ENCODE results near the gene CHORDC1. TPM values are rescaled to one million over a fixed set of nuclear protein-coding genes. Genes with fewer than 3 reads are reported as not detected.
"Not testable (repeated sequence)": the region's sequence is repeated elsewhere in the genome, so short reads cannot be mapped to it uniquely, and the experiment has no call there.

Gene CHORDC1
- total and polyA plus RNA-seq, 4 donors: 17.3 to 54.2 (median 31.8) TPM

DNA sequence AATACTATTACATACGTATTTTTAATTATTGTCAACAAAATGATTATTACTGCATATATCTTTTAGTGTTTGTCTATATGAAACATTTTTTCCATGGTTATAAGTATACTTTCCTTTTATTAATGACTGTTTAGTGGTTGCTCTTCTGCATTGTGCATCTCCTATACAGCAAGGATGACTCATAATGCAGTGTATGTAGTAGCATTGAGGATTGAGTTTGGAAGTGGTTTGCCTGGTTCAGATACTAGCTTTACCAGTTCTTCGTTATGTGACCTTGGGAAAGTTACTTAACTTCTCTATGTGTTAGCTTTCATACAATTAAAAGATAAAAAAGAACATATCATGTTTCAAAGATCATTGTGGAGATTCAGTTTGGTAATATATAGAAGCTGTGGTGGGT, 44.1 kb downstream of the CHORDC1 start:
- no peaks in the 10 kb centered on the region for H3K4me1 ChIP-seq (ENCODE audit: control insufficient read depth in 1 of 2, insufficient read depth in 2 of 2, low read length in 2 of 2)
- intact Hi-C loops (cut with DNase I): no loop called here
- ATAC-seq (ENCODE audit: low FRiP score) (no peak), DNase-seq (no peak)
- no peak overlapping the region for H3K27ac ChIP-seq (ENCODE audit: low read depth in 1 of 2, low read length in 2 of 2)
- WGBS, 2 donors: 93 to 95% methylated on average over 2 of the region's 2 CpGs
- no peaks in the 10 kb centered on the region for H3K9me3 ChIP-seq (ENCODE audit: control insufficient read depth, low read length)
- no peaks in the 10 kb centered on the region for H3K36me3 ChIP-seq (ENCODE audit: control insufficient read depth in 1 of 2, insufficient read depth in 2 of 2, low read length in 1 of 2)
- H3K27me3 ChIP-seq (ENCODE audit: control insufficient read depth in 1 of 2, insufficient read depth in 2 of 2, low read length in 1 of 2): no peaks in the 10 kb centered on the region
- H3K4me3 ChIP-seq (ENCODE audit: low read length in 2 of 2): no peak overlapping the region

DNA sequence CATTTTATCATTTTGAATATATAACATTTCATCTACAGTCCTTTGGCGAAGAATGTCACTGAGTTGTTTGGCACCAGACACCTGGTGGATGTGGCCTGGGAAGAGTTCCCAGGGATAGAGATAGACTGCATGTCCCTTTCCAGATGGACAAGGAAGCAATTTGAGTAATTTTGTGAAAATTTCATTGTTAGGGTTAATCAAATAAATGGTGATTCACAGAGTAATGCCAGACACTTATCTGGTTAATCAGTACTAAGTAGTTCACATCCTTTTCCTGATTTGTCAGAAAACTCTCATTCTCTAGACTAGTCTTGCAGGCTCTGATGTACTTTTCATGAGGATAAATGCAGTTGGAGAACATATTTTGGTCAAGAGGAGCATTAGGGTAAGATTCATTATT, 46.8 kb downstream of the CHORDC1 start:
- H3K27me3 ChIP-seq (ENCODE audit: control insufficient read depth in 1 of 2, insufficient read depth in 2 of 2, low read length in 1 of 2): no peaks in the 10 kb centered on the region
- intact Hi-C loops (cut with DNase I): no loop called here
- no peak overlapping the region for H3K4me3 ChIP-seq (ENCODE audit: low read length in 2 of 2)
- WGBS, 2 donors: 84 to 87% methylated on average over 1 of the region's 1 CpG
- no peak for ATAC-seq (ENCODE audit: low FRiP score)
- no peak for DNase-seq
- H3K27ac ChIP-seq (ENCODE audit: low read depth in 1 of 2, low read length in 2 of 2): no peak overlapping the region
- H3K4me1 ChIP-seq (ENCODE audit: control insufficient read depth in 1 of 2, insufficient read depth in 2 of 2, low read length in 2 of 2): no peaks in the 10 kb centered on the region
- no peaks in the 10 kb centered on the region for H3K36me3 ChIP-seq (ENCODE audit: control insufficient read depth in 1 of 2, insufficient read depth in 2 of 2, low read length in 1 of 2)
- no peaks in the 10 kb centered on the region for H3K9me3 ChIP-seq (ENCODE audit: control insufficient read depth, low read length)

DNA sequence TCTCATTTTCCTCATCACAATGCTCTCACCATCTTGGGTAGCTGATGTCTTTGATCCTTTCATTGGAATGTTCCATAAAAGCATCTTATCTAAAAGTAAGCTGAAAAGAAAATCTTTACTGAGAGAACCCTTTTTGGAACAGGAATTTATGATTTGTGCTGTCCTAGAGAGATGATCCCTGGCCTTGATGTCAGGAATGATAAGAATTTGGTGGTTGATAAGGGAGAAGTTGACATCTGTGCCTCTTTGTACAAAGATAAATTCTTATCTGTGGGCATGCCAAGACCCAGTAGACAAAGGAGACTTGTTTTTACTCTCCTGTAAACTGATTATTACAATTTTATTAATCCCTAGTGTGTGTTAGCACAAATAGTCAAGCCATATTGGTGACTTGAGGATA, 51.5 kb downstream of the CHORDC1 start:
- no peak overlapping the region for H3K4me3 ChIP-seq (ENCODE audit: low read length in 2 of 2)
- H3K9me3 ChIP-seq (ENCODE audit: control insufficient read depth, low read length): no peaks in the 10 kb centered on the region
- ATAC-seq (ENCODE audit: low FRiP score) (no peak), DNase-seq (no peak)
- no peaks in the 10 kb centered on the region for H3K36me3 ChIP-seq (ENCODE audit: control insufficient read depth in 1 of 2, insufficient read depth in 2 of 2, low read length in 1 of 2)
- H3K4me1 ChIP-seq (ENCODE audit: control insufficient read depth in 1 of 2, insufficient read depth in 2 of 2, low read length in 2 of 2): no peaks in the 10 kb centered on the region
- H3K27me3 ChIP-seq (ENCODE audit: control insufficient read depth in 1 of 2, insufficient read depth in 2 of 2, low read length in 1 of 2): no peaks in the 10 kb centered on the region
- intact Hi-C loops (cut with DNase I): no loop called here
- H3K27ac ChIP-seq (ENCODE audit: low read depth in 1 of 2, low read length in 2 of 2): no peak overlapping the region

DNA sequence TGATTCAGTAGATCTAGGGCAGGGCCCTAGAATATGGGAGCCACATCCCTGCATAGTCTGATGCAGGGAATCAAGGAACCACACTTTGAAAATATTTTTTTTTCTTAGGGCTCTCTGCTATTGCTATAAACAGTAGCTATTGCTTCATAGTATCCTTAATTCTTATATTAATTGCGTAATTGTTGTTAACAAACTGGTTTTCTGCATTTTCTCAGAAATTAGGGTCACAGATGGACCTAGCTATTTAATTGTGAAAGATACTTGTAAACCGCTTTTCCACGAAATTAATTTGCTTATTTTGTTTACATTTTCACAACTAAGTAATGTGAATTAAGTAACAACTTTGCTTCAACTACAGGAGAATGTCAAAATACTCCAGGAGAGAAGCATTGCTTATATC, 54.3 kb downstream of the CHORDC1 start:
- H3K27me3 ChIP-seq (ENCODE audit: control insufficient read depth in 1 of 2, insufficient read depth in 2 of 2, low read length in 1 of 2): no peaks in the 10 kb centered on the region
- no peak for ATAC-seq (ENCODE audit: low FRiP score)
- no peaks in the 10 kb centered on the region for H3K9me3 ChIP-seq (ENCODE audit: control insufficient read depth, low read length)
- no peak overlapping the region for H3K27ac ChIP-seq (ENCODE audit: low read depth in 1 of 2, low read length in 2 of 2)
- WGBS, 2 donors: 92 to 93% methylated on average over 3 of the region's 3 CpGs
- no peaks in the 10 kb centered on the region for H3K4me1 ChIP-seq (ENCODE audit: control insufficient read depth in 1 of 2, insufficient read depth in 2 of 2, low read length in 2 of 2)
- no peaks in the 10 kb centered on the region for H3K36me3 ChIP-seq (ENCODE audit: control insufficient read depth in 1 of 2, insufficient read depth in 2 of 2, low read length in 1 of 2)
- no peak overlapping the region for H3K4me3 ChIP-seq (ENCODE audit: low read length in 2 of 2)
- intact Hi-C loops (cut with DNase I): no loop called here
- no peak for DNase-seq

DNA sequence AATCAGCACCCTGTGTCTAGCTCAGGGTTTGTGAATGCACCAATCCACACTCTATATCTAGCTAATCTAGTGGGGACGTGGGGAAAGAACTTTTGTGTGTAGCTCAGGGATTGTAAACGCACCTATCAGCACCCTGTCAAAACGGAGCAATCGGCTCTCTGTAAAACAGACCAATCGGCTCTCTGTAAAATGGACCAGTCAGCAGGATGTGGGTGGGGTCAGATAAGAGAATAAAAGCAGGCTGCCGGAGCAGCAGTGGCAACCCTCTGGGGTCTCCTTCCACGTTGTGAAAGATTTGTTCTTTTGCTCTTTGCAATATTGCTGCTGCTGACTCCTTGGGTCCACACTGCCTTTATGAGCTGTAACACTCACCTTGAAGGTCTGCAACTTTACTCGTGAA, 55.1 kb downstream of the CHORDC1 start:
- H3K27ac ChIP-seq (ENCODE audit: low read depth in 1 of 2, low read length in 2 of 2); H3K4me3 ChIP-seq (ENCODE audit: low read length in 2 of 2); H3K27me3 ChIP-seq (ENCODE audit: control insufficient read depth in 1 of 2, insufficient read depth in 2 of 2, low read length in 1 of 2); H3K36me3 ChIP-seq (ENCODE audit: control insufficient read depth in 1 of 2, insufficient read depth in 2 of 2, low read length in 1 of 2); DNase-seq; H3K9me3 ChIP-seq (ENCODE audit: control insufficient read depth, low read length); ATAC-seq (ENCODE audit: low FRiP score); intact Hi-C loops (cut with DNase I); H3K4me1 ChIP-seq (ENCODE audit: control insufficient read depth in 1 of 2, insufficient read depth in 2 of 2, low read length in 2 of 2): not testable (repeated sequence)
- 75% methylated on average over 8 of the region's 8 CpGs for WGBS, 2 donors

DNA sequence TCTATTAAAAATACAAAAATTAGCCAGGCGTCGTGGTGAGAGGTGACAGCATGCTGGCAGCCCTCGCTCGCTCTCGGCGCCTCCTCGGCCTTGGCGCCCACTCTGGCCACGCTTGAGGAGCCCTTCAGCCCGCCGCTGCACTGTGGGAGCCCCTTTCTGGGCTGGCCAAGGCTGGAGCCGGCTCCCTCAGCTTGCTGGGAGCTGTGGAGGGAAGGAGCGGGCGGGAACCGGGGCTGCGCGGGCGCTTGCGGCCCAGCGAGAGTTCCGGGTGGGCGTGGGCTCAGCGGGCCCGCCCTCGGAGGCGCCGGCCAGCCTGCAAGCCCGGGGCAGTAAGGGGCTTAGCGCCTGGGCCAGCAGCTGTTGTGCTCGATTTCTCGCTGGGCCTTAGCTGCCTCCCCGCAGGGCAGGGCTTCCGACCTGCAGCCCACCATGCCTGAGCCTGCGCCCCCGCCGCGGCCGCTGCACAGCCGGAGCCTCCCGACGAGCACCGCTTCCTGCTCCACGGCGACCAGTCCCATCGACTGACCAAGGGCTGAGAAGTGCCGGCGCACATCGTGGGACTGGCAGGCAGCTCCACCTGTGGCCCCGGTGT, 55.8 kb downstream of the CHORDC1 start:
- intact Hi-C loops (cut with DNase I): not testable (repeated sequence)

More for the DNA sequence above, 55.8 kb downstream of the CHORDC1 start:
- ATAC-seq (ENCODE audit: low FRiP score); H3K4me1 ChIP-seq (ENCODE audit: control insufficient read depth in 1 of 2, insufficient read depth in 2 of 2, low read length in 2 of 2); DNase-seq; H3K27me3 ChIP-seq (ENCODE audit: control insufficient read depth in 1 of 2, insufficient read depth in 2 of 2, low read length in 1 of 2); H3K4me3 ChIP-seq (ENCODE audit: low read length in 2 of 2); H3K27ac ChIP-seq (ENCODE audit: low read depth in 1 of 2, low read length in 2 of 2); H3K36me3 ChIP-seq (ENCODE audit: control insufficient read depth in 1 of 2, insufficient read depth in 2 of 2, low read length in 1 of 2); H3K9me3 ChIP-seq (ENCODE audit: control insufficient read depth, low read length): not testable (repeated sequence)
- WGBS, 2 donors: 95 to 96% methylated on average over 47 to 49 of the region's 49 CpGs

Other genes starting within 250 kb of the CHORDC1 start
- not detected for gene TRIM49C, start 191.9 kb downstream of the CHORDC1 start, total RNA-seq
- not detected for gene TRIM49C, start 191.9 kb downstream of the CHORDC1 start, polyA plus RNA-seq
- not detected for gene UBTFL1, start 137.1 kb downstream of the CHORDC1 start, total RNA-seq
- gene UBTFL1, start 137.1 kb downstream of the CHORDC1 start, polyA plus RNA-seq: not detected
- 1 to 10 TPM in 1 of 2 donors, under 1 TPM in 1; 0.42 to 4.4 TPM for gene NAALAD2, start 88.4 kb downstream of the CHORDC1 start, total RNA-seq
- under 1 TPM in 1 of 2 donors, not detected in 1; 0.13 TPM for gene NAALAD2, start 88.4 kb downstream of the CHORDC1 start, polyA plus RNA-seq